ENCODE results near the gene VPS51. TPM values are rescaled to one million over a fixed set of nuclear protein-coding genes. Genes with fewer than 3 reads are reported as not detected.
A peak's percentile ranks its signal among the peaks of the same experiment; 100 is the strongest.

The VPS51 gene
- total and polyA plus RNA-seq, 9 of the 15 experiments (the other 6 are each of a cell fraction or from before 2014, with no cell fraction given): 1.8 to 143 (median 46.8) TPM

GRCh38 chr11:65113839-65114238, 17.8 kb downstream of the VPS51 start:
- intact Hi-C loops (cut with micrococcal nuclease): loop anchor here (5.0 to 10.0 kb wide), 3 partner anchors 201 to 267 kb away; partner anchors contain the start of gene CDC42EP2
- Histone ChIP-seq H3K36me3 (ENCODE audit: control insufficient read depth, insufficient read depth, low read length) (peaks cover 41% of the 10 kb centered on the region), H3K4me2 (ENCODE audit: insufficient read depth, low read length) (no peak overlapping the region), H4K20me1 (replicated peaks; ENCODE audit: control insufficient read depth, insufficient read depth, low read length) (no peaks in the 10 kb centered on the region), H3K79me2 (ENCODE audit: control insufficient read depth, insufficient read depth, low read length) (peaks cover 26% of the 10 kb centered on the region), H3K4me1 (replicated peaks in 1 of 2; ENCODE audit: control insufficient read depth in 2 of 2, insufficient read depth in 2 of 2, low read length in 2 of 2) (peaks cover 31 to 70% of the 10 kb centered on the region in 2 experiments), H3K9me3 (replicated peaks; ENCODE audit: control insufficient read depth, insufficient read depth, low read depth, low read length) (no peaks in the 10 kb centered on the region), H3K27me3 (ENCODE audit: control insufficient read depth in 2 of 2, insufficient read depth in 2 of 2, low read length in 2 of 2) (no peaks in the 10 kb centered on the region), H3K9ac (ENCODE audit: insufficient read depth in 1 of 2, low read depth in 2 of 2, low read length in 2 of 2) (peak overlapping the region in 1 of 2 experiments; percentile 32; a peak in 2 of 4 replicates), H3K27ac (ENCODE audit: extremely low read depth, low read depth, low read length) (no peak overlapping the region; the same call in 2 of the 3 replicates), H3K9me1 (ENCODE audit: control insufficient read depth, insufficient read depth, low read length) (no peaks in the 10 kb centered on the region), H3K4me3 (no peak overlapping the region), H2AFZ (ENCODE audit: low read depth, low read length) (no peak overlapping the region)
- ATAC-seq (no peak), FAIRE-seq (peak; percentile 35), DNase-seq (ENCODE audit: extremely low read depth in 1 of 4, low spot score in 3 of 4) (no peak)
- WGBS (ENCODE audit: insufficient coverage, low coverage, missing lambda C conversion rate): 58% methylated on average over 6 of the region's 6 CpGs
- BruUV-seq (replicated peaks): TSS peak; percentile 44
- in situ Hi-C loops (cut with MboI): no loop called here
- ChIA-PET POLR2A (interaction anchor here (0.6 to 7.2 kb wide), 9 partner anchors 17 to 385 kb away, joined by 3 to 92 read pairs (median 4); partner anchors contain the start of genes CDC42EP2, MALAT1, SPDYC and SYVN1), CTCF (ENCODE audit: low intra/inter-chr PET ratio) (interaction anchor here (2.5 kb wide), 1 partner anchor 67 kb away, joined by 19 read pairs; the partner anchor contains the start of gene CAPN1)
- TF ChIP-seq KDM4B (IDR thresholded peaks at IDR 0.05; ENCODE audit: borderline replicate concordance in 2 of 2, low read depth in 1 of 2) (no peak), HLTF (IDR thresholded peaks at IDR 0.05) (no peak), SP1 (CRISPR knock-in tag; IDR thresholded peaks at IDR 0.05) (peak; percentile 34; the same call in 1 of the 2 replicates), ZNF239 (CRISPR knock-in tag; IDR thresholded peaks at IDR 0.05) (no peak), E2F6 (IDR thresholded peaks at IDR 0.05; ENCODE audit: borderline replicate concordance in 1 of 2, extremely low read depth in 1 of 2, insufficient read depth in 1 of 2, insufficient read length in 1 of 2, low read depth in 1 of 2, low read length in 1 of 2, poor library complexity in 1 of 2, severe bottlenecking in 1 of 2) (peak in 1 of 2 experiments; percentile 22)

Measured in K562 (cell line).